ENCODE data around the gene ADCY1.

DNA sequence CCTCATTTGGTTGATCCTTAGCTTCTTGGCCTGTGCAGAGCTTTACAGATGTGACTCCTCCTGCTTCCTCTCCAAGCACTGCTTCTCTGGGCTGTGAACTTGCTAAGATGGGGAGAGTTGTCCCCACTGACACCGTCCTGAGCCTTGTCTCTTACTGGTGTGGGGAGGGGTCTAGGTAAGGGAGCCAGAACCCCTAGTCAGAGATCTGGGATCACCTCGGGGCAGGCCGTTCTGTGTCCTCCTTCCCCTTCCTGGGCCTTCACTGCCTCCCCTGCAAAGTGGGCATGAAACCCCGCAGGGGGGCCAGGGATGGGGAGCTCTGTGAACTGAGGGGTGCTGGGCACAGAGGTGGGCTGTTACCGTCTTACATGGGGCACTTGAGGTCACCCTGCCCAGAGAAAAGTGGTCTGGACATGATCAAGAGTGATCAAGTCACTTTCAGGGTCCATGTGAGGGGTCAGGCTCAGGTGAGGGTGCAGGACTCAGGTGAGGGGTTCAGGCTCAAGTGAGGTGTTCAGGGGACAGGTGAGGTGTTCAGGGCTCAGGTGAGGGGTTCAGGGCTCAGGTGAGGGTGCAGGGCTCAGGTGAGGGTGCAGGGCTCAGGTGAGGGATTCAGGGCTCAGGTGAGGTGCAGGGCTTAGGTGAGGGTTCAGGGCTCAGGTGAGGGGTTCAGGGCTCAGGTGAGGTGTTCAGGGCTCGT is 86.2 kb downstream of the ADCY1 start:
- no peak for TF ChIP-seq CTCF (conservative IDR thresholded peaks at IDR 0.05 in 1 of 2, IDR thresholded peaks at IDR 0.05 in 1 of 2; ENCODE audit: extremely low read depth in 1 of 2, insufficient read depth in 1 of 2, low read depth in 1 of 2, low read length in 2 of 2)
- no peak for TF ChIP-seq EZH2 (IDR thresholded peaks at IDR 0.05; ENCODE audit: borderline replicate concordance, low read length)
